GM18867 (cell line): ENCODE results near the gene NPW.
A peak's percentile ranks its signal among the peaks of the same experiment; 100 is the strongest.
"Not testable (repeated sequence)": the region's sequence is repeated elsewhere in the genome, so short reads cannot be mapped to it uniquely, and the experiment has no call there.

Experiments
- ATAC-seq: cut with Tn5 transposase; IDR thresholded peaks from one replicate; pipeline ENCODE4 v1.9.1; 2021; ENCODE audit warnings: mild to moderate bottlenecking, moderate library complexity; ENCODE audit not compliant: unreplicated experiment

Gene NPW

GRCh38 chr16:2019921-2020831, 591 bp downstream of the NPW start:
- ATAC-seq = no peak

DNA sequence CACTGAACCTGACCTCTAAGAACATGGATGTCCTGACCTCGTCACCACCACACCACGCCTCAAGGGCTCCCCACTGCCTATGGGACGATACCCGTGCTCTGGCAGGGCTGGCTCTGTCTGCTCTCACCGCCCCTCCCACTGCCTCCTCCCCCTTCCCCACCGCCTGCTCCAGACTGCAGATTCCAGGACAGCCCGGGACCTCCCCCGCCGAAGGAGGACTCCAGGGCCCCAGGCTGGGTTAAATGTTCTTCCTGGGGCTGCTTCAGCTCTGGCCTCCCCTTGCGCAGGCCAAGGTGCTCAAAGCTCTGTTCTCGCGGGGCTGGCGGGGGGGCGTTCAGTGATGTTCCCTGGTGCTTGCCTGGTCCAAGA, 3.1 kb downstream of the NPW start:
- ATAC-seq = peak; percentile 5

DNA sequence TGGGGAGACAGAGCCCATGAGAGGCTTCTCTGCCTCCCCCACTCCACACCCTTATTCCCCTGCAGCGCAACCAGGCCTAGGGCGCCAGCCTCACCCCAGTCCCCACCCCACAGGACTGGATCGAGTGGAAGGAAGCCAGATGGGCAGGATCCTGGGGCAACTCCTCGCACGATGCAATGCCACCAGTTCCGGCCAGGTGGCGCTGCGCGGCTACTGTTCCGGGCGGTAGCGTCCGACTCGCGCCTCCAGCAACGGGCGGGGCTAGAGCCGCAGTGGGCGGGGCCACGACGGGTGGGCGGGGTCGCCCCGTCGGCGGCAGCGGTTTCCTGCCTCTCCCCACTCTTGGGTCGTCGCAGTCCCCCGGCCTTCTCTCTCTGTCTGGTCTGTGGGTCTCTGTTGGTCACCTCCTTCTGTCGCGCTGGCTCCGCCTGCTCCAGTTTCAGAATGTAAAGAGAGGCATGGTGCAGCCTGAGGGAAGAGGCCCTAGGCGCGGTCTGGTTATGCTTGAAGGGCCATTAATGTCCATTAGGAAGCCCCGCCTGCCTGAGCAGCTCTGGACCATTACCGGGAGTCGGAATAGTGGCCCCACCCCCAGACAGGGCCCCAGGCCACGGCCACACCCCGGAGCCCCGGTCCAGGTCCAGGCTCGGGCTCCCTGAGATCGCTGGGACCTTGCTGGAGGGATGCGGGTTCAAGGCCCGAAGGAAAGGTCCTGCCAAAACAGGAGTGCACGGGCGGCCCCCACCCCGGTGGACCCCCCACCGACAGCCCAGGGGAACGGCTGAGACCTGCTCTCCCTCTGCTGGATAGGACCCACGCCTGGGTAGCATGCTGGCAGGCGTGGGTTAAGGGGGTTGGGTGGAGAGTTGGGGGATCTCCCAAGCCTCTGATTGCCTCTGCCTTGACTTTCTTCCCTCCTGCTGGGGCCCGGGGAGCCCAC, 3.8 kb downstream of the NPW start:
- peak; percentile 64 for ATAC-seq

DNA sequence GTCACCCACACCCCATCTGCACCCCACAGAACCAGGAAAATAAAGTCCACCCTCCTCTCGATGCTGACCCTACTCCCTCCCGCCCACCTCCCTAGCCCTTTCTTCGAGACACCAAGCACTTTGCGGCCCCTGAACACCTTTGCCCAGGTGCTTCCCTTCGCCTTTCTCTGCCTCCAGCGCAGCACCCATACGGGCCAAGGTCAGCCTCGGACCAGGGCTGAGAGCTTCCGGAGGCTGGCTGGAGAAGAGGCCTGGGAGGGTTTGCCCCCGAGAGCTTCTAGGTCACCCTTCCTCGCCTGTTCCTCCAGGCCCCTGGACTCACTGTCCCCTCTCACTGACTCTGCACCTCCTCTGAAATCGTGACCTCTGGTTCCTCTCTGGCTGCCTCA, 4.4 kb downstream of the NPW start:
- no peak for ATAC-seq

DNA sequence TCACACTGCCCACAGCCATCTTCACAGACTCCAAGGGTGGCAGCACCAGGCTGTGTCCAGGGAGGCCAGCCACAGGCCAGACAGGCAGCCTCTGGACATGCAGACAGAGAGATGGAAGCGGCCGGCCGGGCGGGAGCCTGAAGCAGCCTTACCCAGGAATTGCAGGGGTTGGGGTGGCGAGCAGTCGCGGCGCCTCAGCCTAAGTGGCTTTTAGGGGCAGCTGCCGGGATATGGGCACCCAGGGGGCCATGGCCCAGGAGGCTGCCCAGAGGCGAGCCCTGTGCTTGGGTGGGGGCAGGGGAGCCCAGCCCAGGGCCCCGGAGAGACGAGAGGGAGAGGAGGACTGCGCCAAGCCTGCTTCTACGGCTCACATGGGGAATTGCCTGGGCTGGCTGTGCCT, 5.7 kb downstream of the NPW start:
- ATAC-seq = no peak

DNA sequence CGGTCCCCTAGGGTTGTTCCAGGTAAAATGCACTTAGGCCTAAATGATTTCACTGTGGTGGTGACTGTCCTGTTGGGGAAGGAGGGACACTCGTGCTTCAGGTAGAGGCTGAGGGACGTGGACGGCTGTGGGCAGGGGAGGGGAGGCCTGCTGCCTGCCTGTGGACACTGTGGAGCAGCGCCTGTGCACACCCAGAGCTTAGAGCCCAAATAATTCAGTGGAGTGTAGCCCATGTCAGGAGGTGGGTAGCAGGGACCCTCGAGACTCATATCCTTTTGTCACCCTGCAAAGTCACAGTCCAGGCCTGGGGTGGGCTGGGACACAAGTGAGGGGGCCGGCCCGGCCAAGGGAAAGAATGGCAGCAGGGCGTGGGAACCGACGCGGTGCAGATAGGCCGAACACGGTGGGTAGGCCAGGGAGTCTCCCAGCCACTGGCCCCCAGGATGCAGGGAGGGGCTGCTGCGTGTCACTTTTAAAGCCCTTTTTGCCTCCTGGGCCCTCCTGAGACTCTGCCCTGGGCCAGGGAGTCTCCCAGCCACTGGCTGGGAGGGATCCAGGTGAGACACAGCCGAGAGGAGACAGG, 6.4 kb downstream of the NPW start:
- no peak for ATAC-seq

GRCh38 chr16:2026461-2027023, 7.0 kb downstream of the NPW start, which contains the start of gene NHERF2:
TSS of gene NHERF2 (plus strand) at chr16:2026902. CDS start at chr16:2027006, 104 bp downstream.
- ATAC-seq = no peak

GRCh38 chr16:2027024-2028010, 7.7 kb downstream of the NPW start:
- no peak for ATAC-seq

DNA sequence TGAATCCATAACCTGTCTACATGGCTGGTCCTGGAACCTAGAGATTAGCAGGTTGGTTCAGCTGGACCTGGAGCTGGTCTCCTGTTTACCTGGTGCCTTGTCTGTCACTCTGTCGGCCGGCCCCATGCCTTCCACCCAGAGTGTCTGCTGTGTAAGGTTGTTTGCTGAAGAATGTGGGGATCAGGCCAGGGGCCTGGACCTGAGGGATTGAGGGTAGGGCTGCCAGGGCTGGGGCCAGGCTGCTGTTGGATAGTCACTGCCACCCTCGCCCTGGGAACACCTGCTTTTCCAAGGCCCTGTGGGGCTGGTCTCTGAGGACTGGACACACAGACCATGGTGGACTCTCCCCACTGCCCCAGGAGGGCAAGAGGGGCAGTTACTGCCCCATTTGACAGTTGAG, 8.6 kb downstream of the NPW start:
- ATAC-seq = no peak

DNA sequence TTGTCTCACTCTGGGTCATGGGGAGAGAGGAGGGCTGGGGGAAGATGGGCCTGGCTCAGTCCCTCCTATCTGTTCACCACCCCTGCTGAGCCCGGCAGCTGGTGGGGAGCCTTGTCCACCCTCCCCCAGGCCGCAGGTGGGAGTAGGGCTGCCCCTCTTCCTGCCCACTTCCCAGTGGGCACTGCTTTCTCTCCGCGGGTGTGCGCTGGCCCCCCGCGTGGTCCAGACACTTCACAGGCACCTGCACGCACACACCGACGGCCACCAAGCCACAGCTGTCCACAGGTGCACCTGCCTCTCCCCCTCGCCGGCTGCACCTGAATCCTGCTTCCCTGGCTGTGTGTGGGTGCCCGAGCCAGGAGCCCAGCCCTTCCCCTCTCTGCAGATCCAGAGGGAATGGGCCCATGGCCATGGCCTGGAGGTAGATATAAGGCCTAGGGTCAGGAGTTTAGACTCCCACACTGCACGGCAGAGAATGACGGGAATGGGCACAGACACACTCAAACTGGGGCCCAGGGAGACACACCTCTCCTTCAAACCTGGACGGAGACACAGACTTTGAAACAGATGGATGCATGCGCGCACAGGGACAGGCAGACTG, 9.1 kb downstream of the NPW start:
- no peak for ATAC-seq

DNA sequence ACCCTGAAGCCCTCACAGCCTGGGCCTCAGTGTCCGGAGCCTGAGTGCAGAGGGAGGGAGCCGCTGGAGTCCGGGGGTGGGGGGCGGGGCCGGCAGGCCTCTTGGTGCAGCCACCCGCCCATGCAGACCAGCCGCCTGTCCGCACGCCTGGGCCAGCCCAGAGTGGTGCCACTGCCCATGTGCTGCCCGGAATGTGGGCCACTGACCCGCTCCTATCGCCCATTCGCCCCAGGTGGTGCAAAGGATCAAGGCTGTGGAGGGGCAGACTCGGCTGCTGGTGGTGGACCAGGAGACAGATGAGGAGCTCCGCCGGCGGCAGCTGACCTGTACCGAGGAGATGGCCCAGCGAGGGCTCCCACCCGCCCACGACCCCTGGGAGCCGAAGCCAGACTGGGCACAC, 9.8 kb downstream of the NPW start:
- no peak for ATAC-seq

DNA sequence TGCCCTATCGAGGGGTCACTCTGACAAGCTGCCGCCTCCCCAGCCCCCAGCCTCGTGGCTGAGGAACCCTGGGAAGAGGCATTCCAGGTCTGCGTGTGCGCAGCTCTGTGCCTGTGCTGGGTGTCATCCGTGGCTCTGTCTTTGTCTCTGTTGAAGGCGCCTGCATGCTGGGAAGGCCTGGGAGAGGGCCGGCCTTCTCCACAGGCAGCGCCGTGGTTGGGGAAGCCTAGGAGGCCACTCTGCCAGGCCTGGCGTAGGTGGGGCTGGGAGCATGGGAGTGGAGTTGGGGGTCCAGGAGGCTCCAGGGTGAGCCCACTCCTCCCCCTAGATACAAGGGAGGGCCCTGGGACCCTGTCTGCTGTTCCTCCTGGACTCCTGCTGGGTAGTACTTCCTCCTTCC, 10.5 kb downstream of the NPW start:
- ATAC-seq = no peak

DNA sequence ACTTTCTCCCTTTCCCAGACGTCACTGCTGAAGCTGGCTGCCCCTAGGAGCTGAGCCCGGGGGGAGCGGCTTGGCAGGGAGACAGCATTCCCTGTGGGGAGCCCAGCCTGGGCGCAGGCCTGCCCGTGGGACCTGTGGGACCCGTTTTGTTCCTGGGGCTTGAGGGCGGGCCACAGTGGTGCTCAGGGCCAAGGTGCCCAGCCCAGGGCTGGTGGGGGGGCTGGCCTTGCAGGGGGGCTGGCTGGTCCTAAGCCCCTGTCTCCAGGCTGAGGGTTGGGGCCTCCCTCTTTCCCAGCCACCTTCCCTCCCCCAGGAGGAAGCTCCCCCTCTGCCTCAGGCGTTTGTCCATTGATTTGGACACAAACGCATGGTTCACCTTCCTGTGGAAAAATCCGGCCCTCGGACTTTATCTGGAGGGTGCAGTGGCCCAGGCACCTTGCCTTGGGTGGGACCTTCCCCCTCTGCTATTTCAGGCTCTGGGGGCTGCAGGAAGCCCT, 11.5 kb downstream of the NPW start:
- ATAC-seq = no peak

DNA sequence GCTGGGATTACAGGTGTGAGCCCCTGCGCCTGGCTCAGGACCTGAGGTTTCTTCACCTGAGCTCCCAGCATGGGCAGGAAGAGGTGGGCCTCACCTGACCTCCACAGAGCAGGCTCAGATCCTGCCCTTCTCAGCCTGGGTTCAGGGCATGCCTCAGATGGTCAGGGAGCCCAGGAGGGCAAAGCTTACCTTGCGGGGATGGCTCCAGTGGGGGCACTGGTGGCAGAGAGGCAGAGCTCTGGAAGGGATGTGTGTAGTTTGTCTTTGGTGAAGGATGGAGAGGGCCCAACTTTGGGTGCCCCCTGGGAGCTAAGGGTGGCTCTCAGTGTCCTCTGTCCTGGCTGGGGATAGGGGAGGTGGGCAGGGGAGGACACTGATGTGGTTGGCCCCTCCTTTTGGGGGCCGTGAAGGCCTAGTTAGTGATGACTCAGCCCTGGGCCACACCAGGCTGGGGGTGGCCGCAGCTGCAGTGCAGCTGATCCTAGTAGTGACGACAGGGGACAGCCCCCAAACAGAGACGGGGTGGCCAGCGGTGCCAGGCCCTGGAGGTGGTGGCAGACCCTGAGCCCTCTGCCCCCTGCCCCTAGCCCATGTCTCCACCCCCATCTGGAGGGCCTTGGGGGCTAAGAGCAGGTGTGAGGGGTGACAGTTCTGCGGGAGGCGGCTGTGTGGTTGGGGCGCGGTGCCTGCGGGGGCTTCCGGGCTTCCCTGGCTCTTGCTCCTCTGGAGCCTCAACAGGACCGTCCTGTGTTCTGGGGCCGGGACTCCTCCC, 12.9 kb downstream of the NPW start:
- no peak for ATAC-seq

GRCh38 chr16:2033057-2033908, 13.7 kb downstream of the NPW start:
- ATAC-seq = no peak

DNA sequence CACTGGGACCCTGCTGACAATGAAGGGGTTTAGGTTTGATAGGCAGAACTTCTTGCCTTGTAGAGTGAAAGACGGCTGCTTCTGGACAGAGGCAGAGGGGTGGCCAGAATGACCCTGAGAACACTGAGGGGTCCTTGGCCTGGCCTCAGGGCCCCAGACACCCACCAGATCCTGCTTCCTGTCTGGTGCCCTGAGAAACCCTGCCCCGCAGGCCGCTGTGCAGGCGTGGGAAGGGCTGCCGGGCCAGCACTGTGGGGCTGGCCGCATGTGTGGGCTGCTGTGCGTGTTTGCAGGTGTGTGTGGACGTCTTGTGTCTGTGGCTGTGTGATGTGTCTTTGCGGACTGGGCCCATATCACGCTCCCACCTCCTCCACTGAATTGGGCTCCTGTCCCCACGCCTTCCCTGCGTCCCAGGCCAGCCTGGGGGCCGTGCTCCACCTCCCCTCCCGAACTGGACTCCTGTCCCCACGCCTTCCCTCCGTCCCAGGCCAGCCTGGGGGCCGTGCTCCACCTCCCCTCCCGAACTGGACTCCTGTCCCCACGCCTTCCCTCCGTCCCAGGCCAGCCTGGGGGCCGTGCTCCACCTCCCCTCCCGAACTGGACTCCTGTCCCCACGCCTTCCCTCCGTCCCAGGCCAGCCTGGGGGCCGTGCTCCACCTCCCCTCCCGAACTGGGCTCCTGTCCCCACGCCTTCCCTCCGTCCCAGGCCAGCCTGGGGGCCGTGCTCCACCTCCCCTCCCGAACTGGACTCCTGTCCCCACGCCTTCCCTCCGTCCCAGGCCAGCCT, 14.5 kb downstream of the NPW start:
- ATAC-seq = not testable (repeated sequence)
